Mucosa of descending colon (tissue), 3 donors: ENCODE data around the gene IPO5. TPM values are rescaled to one million over a fixed set of nuclear protein-coding genes. Genes with fewer than 3 reads are reported as not detected.

Experiments used
- ATAC-seq: fragments of 200-7000 bp; cut with Tn5 transposase; one replicate; pipeline ENCODE4 v1.9.1; 2020; ENCODE audit warnings: mild to moderate bottlenecking, moderate library complexity
- DNase-seq, 3 donors: peaks; one replicate each; pipeline ENCODE4 v3.0.0-alpha.2; 2020
- H3K36me3 ChIP-seq: fragments of 200-600 bp; one replicate; pipeline ENCODE4 v1.8.0; 2021; ENCODE audit warnings: low read depth, mild to moderate bottlenecking
- H3K4me1 ChIP-seq: fragments of 200-600 bp; one replicate; pipeline ENCODE4 v1.8.0; 2021; ENCODE audit warnings: low read depth, mild to moderate bottlenecking
- H3K4me3 ChIP-seq: fragments of 200-600 bp; one replicate; pipeline ENCODE4 v1.8.0; 2021; ENCODE audit warnings: mild to moderate bottlenecking
- H3K9me3 ChIP-seq: fragments of 200-600 bp; one replicate; pipeline ENCODE4 v1.8.0; 2021; ENCODE audit warnings: mild to moderate bottlenecking
- intact Hi-C, 2 donors: fragments of 100-400 bp; cut with DNase I in 1 of 2; cut with micrococcal nuclease in 1 of 2; formaldehyde crosslinking; loops; one replicate each; pipeline versions ENCODE4 v1.11.0 to v1.11.1; 2022; cut with DNase I, micrococcal nuclease
- total RNA-seq, 3 donors: library from RNA; stranded (reverse); fragmentation: NEBNext Ultra II Directional in 2 of 3; extraction: Animal tissue kit (Norgen Biotek cat#: 25700) in 2 of 3; gene quantifications; one replicate each; pipeline versions ENCODE4 v1.2.1 to v1.2.4, GENCODE V29; 2021 to 2023
- TF ChIP-seq, protein P1 (sequence below): fragments of 200-600 bp; IDR thresholded peaks from one replicate; pipeline ENCODE4 v1.8.0; 2022; ENCODE audit warnings: antibody characterized with exemption, mild to moderate bottlenecking
- donor health status: DM: no; HTN: no; CAD: no; lungs with moderate emphysema.
- donor health status: DM: no; HTN: no; CAD: no.
- donor health status: DM: no; HTN: yes; CAD: no.

IPO5 gene
- total RNA-seq, 3 donors from 2014 or later: 66.6 to 112 (median 68.3) TPM

DNA sequence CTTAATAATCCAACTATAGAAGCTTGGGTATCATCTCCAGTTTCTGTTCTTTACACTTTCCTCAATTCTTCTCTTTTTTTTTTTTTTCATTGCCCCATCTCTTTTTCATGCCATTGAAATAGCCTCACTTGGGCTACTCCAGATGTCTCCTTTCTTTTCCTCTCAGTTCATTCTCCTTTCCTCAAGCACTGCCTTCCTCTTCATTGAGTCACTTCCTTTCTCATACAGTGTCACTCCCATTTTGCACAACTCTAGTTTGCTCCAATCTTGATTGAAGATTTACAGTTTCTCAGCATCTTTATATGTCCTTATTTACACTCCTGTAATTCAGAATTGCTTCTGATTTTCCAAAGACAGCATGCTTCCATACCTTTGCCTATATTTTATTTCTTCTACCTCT is 61.3 kb downstream of the IPO5 start:
- Histone ChIP-seq H3K36me3 (no peaks in the 10 kb centered on the region), H3K4me3 (no peak overlapping the region), H3K9me3 (no peaks in the 10 kb centered on the region), H3K4me1 (no peaks in the 10 kb centered on the region)
- TF ChIP-seq, protein P1, sequence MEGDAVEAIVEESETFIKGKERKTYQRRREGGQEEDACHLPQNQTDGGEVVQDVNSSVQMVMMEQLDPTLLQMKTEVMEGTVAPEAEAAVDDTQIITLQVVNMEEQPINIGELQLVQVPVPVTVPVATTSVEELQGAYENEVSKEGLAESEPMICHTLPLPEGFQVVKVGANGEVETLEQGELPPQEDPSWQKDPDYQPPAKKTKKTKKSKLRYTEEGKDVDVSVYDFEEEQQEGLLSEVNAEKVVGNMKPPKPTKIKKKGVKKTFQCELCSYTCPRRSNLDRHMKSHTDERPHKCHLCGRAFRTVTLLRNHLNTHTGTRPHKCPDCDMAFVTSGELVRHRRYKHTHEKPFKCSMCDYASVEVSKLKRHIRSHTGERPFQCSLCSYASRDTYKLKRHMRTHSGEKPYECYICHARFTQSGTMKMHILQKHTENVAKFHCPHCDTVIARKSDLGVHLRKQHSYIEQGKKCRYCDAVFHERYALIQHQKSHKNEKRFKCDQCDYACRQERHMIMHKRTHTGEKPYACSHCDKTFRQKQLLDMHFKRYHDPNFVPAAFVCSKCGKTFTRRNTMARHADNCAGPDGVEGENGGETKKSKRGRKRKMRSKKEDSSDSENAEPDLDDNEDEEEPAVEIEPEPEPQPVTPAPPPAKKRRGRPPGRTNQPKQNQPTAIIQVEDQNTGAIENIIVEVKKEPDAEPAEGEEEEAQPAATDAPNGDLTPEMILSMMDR: no peak
- no peak for DNase-seq
- intact Hi-C loops: no loop called here
- ATAC-seq: no peak

DNA sequence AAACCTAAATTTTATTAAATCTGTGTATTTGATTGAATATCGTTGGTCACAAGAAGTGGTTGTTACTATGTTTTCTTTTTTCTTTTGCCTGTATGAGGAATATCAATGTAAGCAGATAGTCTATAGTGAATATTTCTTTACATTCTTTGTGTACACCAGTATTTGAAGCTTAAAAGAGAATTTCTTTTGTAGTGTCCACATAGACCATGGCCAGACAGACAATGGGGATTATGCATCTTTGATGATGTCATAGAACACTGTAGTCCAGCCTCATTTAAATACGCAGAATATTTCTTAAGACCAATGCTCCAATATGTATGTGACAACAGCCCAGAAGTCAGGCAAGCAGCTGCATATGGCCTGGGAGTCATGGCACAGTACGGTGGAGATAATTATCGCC is 64.8 kb downstream of the IPO5 start:
- intact Hi-C loops: no loop called here
- H3K9me3 ChIP-seq: no peaks in the 10 kb centered on the region
- H3K4me3 ChIP-seq: no peak overlapping the region
- H3K4me1 ChIP-seq: peaks cover 3% of the 10 kb centered on the region
- DNase-seq (no peak), ATAC-seq (no peak)
- TF ChIP-seq, protein P1: no peak
- no peaks in the 10 kb centered on the region for H3K36me3 ChIP-seq

DNA sequence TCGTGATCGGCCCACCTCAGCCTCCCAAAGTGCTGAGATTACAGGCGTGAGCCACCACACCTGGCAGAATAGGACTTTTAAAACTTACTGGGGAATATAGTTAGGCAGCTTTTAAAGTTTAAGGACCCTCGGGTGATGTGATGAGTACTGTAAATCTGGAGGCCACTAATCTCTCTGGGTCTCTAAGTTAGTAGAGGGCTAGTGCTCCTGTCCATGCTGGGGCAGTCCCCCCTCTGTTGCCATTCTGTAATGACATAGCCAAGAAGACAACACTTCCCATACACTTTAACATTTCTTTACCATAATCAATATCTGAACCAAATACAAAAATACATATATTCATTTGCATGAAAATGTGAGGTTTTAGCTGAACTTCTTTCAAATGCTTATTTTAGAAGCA is 65.7 kb downstream of the IPO5 start:
- H3K36me3 ChIP-seq: no peaks in the 10 kb centered on the region

DNA sequence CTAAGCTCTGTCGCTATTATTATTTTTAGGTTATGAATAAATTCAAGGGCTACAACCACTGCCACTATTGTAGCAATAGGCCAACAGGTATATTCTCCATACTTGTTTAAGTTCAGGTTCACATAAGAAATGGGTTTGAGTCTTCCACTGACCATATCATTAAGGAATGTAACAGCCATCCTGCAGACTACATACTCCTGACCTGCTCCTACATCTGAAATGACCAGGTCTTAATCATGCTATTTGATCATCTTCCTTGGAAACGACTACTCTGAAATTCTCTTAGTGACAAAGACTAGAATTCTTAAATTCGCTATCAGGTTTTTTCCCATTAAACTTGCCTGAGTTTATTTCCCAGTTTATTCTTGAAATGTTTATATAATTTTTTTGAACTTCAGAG is 66.8 kb downstream of the IPO5 start:
- H3K4me1 ChIP-seq: peaks cover 3% of the 10 kb centered on the region
- H3K36me3 ChIP-seq: no peaks in the 10 kb centered on the region
- no peaks in the 10 kb centered on the region for H3K9me3 ChIP-seq
- ATAC-seq (no peak), DNase-seq (no peak)
- TF ChIP-seq, protein P1: no peak
- intact Hi-C loops: no loop called here
- H3K4me3 ChIP-seq: no peak overlapping the region

More for the DNA sequence above, 65.7 kb downstream of the IPO5 start:
- intact Hi-C loops: no loop called here
- ATAC-seq (no peak), DNase-seq (no peak)
- H3K4me1 ChIP-seq: peaks cover 3% of the 10 kb centered on the region
- TF ChIP-seq, protein P1: no peak
- H3K4me3 ChIP-seq: no peak overlapping the region
- no peaks in the 10 kb centered on the region for H3K9me3 ChIP-seq

DNA sequence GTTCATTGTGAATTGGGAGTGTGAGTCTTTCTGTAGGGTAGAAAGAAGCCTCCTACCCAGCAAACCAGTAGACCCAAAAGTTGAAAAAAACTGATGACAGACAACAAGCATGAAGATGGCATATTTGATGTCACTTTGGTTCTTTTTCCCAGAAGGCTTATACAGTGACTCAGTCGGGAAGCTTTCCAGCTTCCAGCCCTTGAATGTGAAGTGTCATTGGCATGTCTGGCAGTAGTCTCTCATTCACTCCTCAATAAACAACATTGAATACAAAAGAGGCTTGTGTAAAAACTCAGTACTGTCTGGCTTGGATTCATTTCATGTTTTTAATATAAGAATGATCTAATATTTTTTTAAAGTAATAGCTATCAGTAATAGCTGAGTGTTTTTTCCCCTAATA is 68.7 kb downstream of the IPO5 start:
- Histone ChIP-seq H3K4me1 (peaks cover 3% of the 10 kb centered on the region), H3K4me3 (no peak overlapping the region), H3K36me3 (no peaks in the 10 kb centered on the region), H3K9me3 (no peaks in the 10 kb centered on the region)
- DNase-seq (no peak), ATAC-seq (no peak)
- intact Hi-C loops: no loop called here
- TF ChIP-seq, protein P1: no peak

DNA sequence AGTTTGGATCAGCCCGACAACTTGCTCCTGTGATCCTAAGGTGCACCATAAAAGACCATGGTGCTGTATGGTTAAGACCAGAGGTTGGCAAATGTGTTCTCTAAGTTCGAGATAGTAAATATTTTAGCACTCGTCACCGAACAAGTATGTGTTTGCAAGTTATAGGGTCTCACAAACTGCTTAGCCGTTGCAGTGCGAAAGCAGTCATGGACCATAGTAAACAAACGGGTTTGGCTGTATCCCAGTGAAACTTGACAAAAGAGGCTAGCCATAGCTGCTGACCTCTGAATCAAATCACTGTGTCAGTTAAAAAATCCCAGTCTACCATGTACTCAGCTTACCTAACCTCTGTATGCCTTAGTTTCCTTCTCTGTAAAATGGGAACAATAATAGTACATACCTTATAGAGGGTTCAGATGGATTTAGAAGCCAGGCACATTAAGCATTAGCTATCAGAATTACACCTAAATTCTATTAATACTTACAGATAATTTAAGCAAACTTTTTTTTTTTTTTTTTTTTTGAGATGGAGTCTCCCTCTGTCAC is 72.1 kb downstream of the IPO5 start:
- Histone ChIP-seq H3K4me3 (no peak overlapping the region), H3K36me3 (no peaks in the 10 kb centered on the region), H3K9me3 (no peaks in the 10 kb centered on the region), H3K4me1 (peaks cover 3% of the 10 kb centered on the region)
- TF ChIP-seq, protein P1: no peak
- intact Hi-C loops: no loop called here
- no peak for DNase-seq
- ATAC-seq: no peak
